Stimulated activated naive CD8-positive, alpha-beta T cell treated with anti-CD3 and anti-CD28 coated beads, Interleukin-15, Interleukin-2, amounts not matched to agents 100 ng/mL and 50 ng/mL, for 24 hours (primary cell): ENCODE measurements around the gene CBX6.

Experiments used
- H3K27ac Mint-ChIP-seq: one replicate; pipeline ENCODE4 v1.8.0; 2021; ENCODE audit warnings: mild to moderate bottlenecking, mixed read lengths
- H3K27me3 Mint-ChIP-seq: one replicate; pipeline ENCODE4 v1.8.0; 2021; ENCODE audit warnings: mixed read lengths
- H3K36me3 Mint-ChIP-seq: one replicate; pipeline ENCODE4 v1.8.0; 2021; ENCODE audit warnings: low read depth, mixed read lengths
- H3K4me1 Mint-ChIP-seq: one replicate; pipeline ENCODE4 v1.8.0; 2021; ENCODE audit warnings: low read depth, mixed read lengths
- H3K4me3 Mint-ChIP-seq: one replicate; pipeline ENCODE4 v1.8.0; 2021; ENCODE audit warnings: mild to moderate bottlenecking, mixed read lengths
- H3K9me3 Mint-ChIP-seq: one replicate; pipeline ENCODE4 v1.8.0; 2021; ENCODE audit warnings: mixed read lengths

CBX6 gene

DNA sequence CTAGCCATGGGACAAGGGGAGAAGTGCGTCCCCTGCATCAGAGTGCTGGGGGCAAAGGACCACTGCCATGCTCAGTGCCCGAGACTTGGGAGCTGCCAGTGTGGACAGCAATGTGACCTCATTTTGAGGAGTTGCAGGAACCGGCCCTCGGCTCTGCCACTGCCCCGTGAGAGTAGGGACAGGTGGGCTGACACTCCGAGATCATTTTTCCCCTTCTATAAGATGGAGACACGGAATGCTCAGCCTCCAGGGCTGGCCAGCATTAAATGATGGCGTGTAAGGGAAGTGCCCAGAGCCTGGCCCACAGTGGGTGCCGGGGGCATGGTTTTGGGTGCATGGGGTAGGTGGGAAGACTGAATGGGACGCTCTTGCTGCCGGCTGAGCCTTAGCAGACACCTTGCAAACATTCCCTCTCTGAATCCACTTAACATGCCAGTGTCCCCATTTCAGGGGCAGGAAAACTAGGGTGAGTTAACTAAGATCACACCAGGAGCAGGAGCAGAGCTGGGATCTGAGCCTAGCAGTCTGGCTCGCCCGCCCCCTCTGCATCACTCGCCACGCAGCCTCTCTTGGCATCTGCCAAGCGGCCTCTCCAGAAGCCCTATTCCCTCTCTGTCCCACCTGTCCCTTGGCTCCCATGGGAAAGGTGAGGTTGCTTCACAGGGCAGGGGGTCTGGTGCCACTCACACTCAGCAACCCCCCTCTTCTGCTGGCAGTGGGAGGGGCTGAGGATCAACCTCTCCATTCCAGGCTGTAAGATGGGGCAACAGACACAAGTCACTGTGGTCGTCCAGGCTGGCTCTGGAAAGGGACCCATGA is 41.8 kb downstream of the CBX6 start:
- H3K9me3 Mint-ChIP-seq: no peaks in the 10 kb centered on the region
- H3K4me3 Mint-ChIP-seq: no peak overlapping the region
- no peaks in the 10 kb centered on the region for H3K36me3 Mint-ChIP-seq
- no peaks in the 10 kb centered on the region for H3K27me3 Mint-ChIP-seq
- no peak overlapping the region for H3K27ac Mint-ChIP-seq
- H3K4me1 Mint-ChIP-seq: no peaks in the 10 kb centered on the region

DNA sequence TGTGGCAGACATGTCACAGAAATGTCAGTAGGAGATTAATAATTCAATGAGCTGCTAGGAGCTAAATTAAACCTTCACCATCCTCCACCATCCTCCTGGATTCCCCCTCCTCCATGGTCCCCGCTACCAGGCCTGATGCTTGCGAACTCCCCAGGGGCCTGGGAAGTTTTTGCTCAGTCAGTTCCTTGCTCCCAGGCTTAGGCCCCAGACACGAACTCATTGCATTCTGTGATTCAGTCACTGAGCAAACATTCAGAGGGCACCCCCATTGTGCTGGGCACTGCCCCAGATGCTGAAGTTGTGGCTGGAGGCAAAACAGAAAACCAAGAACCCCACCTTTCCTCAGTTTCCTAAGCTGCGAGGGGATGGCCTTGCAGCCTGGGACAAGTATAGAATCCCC is 42.5 kb downstream of the CBX6 start:
- no peaks in the 10 kb centered on the region for H3K36me3 Mint-ChIP-seq
- H3K9me3 Mint-ChIP-seq: no peaks in the 10 kb centered on the region
- H3K27ac Mint-ChIP-seq: no peak overlapping the region
- H3K4me1 Mint-ChIP-seq: no peaks in the 10 kb centered on the region
- H3K4me3 Mint-ChIP-seq: no peak overlapping the region
- H3K27me3 Mint-ChIP-seq: no peaks in the 10 kb centered on the region

DNA sequence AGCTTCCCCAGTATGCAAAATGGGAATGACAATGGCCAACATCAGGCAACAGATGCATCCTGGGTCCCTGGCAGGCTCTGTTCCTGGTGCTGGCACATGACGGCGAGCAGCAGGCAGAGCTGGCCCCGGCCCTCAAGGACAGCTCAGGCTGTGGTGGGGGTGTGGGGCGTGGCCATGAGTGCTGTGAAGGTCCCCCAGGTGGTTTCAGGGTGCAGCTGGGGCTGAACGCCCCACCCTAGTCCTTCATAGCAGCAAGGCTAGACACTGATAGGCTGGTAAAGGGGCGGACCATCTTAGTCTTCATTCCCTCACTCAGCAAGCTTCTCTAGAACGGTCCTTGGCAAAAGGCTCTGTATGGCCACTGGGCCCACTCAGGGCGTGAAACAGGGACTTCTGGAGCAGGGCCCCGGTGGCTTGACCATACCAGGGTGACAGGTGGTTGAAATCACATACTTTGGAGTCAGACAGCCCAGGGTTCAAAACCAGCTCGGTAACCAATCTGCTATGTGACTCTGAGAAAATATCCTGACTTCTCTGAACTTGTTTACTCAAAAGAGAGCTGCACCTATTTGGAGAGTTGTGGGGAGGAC is 43.3 kb downstream of the CBX6 start:
- no peak overlapping the region for H3K27ac Mint-ChIP-seq
- no peaks in the 10 kb centered on the region for H3K9me3 Mint-ChIP-seq
- H3K4me3 Mint-ChIP-seq: no peak overlapping the region
- H3K36me3 Mint-ChIP-seq: no peaks in the 10 kb centered on the region
- no peaks in the 10 kb centered on the region for H3K4me1 Mint-ChIP-seq
- H3K27me3 Mint-ChIP-seq: no peaks in the 10 kb centered on the region

DNA sequence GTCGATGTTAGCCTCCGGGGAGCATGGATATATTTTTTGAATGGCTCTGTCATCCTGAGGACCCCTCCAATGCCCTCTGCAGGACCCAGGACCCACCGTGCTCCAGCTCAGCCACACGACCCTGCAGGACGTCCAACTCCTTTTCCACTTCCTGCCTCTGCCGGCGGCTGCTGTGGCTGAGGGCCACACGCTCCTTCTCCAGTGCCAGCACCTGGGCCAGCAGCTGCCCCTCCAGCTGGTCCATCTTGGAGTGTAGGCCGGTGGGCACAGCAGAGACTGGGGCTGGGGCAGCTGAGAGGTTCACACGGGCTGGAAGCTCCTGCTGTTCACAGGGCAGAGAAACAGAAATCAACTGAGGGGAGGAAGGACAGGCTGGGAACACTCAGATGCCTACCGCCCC is 43.8 kb downstream of the CBX6 start:
- H3K9me3 Mint-ChIP-seq: no peaks in the 10 kb centered on the region
- H3K4me3 Mint-ChIP-seq: no peak overlapping the region
- H3K27me3 Mint-ChIP-seq: no peaks in the 10 kb centered on the region
- H3K27ac Mint-ChIP-seq: no peak overlapping the region
- H3K4me1 Mint-ChIP-seq: no peaks in the 10 kb centered on the region
- no peaks in the 10 kb centered on the region for H3K36me3 Mint-ChIP-seq

DNA sequence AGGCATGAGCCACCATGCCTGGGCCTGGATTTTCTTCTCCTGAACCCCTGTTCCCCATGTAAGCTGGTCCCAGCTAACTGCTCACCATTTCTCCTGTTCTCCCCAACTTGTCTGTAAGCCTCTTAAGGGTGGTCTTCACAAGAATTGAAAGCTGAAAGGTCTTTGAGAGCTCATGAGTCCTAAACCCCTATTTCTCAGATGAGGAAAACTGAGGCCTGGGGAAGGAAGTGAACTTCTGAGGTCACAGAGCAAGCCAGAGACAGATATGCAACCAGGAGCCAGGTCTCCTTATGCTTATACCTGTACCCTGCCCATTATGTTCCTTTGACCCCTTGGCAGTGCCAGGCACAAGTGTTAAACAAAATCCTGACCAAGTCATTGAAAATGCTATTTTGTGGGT is 44.5 kb downstream of the CBX6 start:
- H3K27me3 Mint-ChIP-seq: no peaks in the 10 kb centered on the region
- no peaks in the 10 kb centered on the region for H3K4me1 Mint-ChIP-seq
- no peaks in the 10 kb centered on the region for H3K9me3 Mint-ChIP-seq
- H3K36me3 Mint-ChIP-seq: no peaks in the 10 kb centered on the region
- H3K4me3 Mint-ChIP-seq: no peak overlapping the region
- H3K27ac Mint-ChIP-seq: no peak overlapping the region

DNA sequence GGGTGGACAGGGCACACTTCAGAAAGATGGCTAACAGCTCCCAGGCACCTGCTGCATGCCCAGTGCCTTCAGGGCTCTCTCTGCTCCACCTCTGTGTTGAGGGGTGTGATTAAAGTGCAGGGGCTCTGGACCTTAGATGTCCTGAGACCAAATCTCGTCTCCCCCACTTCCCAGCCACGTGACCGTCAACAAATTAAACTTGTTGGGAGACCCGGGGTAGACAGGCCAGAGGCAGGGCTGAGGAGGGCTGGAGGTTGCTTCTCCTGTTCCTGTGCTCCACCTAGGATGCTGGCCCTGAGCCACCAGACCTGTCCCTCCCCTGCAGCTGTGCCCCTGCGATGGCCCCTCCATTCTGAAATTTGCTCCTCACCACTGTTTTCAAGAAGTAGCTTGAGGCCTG is 45.2 kb downstream of the CBX6 start:
- H3K36me3 Mint-ChIP-seq: no peaks in the 10 kb centered on the region
- no peak overlapping the region for H3K27ac Mint-ChIP-seq
- H3K4me3 Mint-ChIP-seq: no peak overlapping the region
- H3K27me3 Mint-ChIP-seq: no peaks in the 10 kb centered on the region
- no peaks in the 10 kb centered on the region for H3K9me3 Mint-ChIP-seq
- H3K4me1 Mint-ChIP-seq: no peaks in the 10 kb centered on the region

DNA sequence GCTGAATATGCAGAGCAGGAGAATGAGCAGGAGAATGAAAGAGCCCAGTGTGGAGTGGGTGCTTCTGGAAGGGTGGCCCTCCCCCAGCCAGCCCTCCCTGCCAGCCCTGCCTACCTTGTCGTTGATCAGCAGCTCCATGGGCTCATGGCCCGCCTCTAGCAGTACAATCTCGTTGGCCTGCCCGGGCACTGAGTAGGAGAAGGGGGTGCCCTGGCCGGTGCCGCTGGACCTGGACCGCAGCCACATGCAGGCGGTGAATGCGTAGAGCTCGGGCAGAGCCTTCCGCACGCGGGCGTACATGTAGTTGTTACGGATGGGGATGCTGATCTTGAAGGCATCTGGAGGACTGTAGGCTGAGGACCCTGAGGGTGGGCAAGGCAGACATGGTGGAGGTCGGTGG is 45.6 kb downstream of the CBX6 start:
- Mint-ChIP-seq H3K27ac (no peak overlapping the region), H3K9me3 (no peaks in the 10 kb centered on the region), H3K36me3 (no peaks in the 10 kb centered on the region), H3K27me3 (no peaks in the 10 kb centered on the region), H3K4me3 (no peak overlapping the region), H3K4me1 (no peaks in the 10 kb centered on the region)

DNA sequence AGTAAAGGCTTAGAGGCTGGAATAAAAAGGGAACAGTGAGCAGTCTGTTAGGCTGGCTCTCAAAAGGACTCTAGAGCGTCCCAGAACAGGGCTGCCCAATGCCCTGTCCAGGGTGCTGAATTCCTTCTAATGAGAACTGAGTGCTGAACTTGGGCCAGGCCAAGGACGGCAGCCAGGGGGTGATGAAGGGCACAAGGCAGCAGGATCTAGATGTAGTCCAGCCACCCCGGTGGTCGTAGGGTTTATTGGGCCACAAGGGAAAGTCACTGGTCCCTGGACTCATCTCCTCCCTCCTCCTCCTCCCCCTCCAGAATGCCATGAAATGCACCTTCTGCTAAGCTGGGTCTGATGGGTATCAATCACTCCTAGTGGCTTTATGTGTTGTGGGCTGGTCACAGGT is 47.4 kb downstream of the CBX6 start:
- H3K9me3 Mint-ChIP-seq: no peaks in the 10 kb centered on the region
- H3K27ac Mint-ChIP-seq: no peak overlapping the region
- H3K36me3 Mint-ChIP-seq: no peaks in the 10 kb centered on the region
- no peak overlapping the region for H3K4me3 Mint-ChIP-seq
- H3K4me1 Mint-ChIP-seq: no peaks in the 10 kb centered on the region
- H3K27me3 Mint-ChIP-seq: no peaks in the 10 kb centered on the region

DNA sequence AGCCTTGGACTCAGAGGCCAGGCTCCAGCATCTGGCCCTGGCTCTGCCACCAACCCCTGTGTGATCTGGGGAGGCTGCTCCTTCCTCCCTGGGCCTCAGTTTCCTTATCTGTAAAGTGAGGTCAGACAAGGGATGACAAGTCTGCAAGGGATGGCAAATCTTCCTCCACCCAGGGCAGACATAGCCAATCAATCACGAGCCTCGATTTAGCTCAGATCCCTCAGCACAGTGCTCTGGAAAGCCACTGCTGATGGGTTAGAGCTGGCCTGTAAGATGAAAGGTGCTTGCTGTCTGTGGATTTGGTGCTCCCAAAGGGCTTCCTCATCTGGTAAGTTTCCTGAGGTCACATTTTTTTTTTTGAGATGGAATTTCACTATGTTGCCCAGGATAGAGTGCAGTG is 48.4 kb downstream of the CBX6 start:
- Mint-ChIP-seq H3K36me3 (no peaks in the 10 kb centered on the region), H3K4me1 (no peaks in the 10 kb centered on the region), H3K4me3 (no peak overlapping the region)

DNA sequence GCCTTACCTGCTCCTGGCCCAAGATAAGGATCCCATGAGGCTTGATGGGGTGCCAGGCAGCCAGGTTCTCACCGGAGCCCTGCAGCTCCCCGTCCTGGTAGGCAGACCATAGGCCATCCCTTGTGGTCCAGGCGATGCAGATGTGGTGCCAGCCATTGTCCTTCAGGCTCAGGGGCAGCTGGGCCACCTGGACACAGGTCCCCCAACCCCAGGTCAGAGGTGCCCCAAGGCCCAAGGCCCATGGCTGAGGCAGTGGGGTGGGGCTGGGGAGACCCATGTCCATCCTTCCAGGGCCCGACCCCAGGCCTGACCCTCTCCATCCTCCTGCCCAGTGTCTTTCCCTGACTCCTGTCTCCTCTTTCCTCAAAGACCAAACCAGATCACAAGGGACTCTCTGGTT is 48.9 kb downstream of the CBX6 start:
- Mint-ChIP-seq H3K27ac (no peak overlapping the region), H3K4me3 (no peak overlapping the region), H3K27me3 (no peaks in the 10 kb centered on the region), H3K4me1 (no peaks in the 10 kb centered on the region), H3K9me3 (no peaks in the 10 kb centered on the region), H3K36me3 (no peaks in the 10 kb centered on the region)

More for the DNA sequence above, 48.4 kb downstream of the CBX6 start:
- H3K27me3 Mint-ChIP-seq: no peaks in the 10 kb centered on the region
- H3K9me3 Mint-ChIP-seq: no peaks in the 10 kb centered on the region
- no peak overlapping the region for H3K27ac Mint-ChIP-seq

DNA sequence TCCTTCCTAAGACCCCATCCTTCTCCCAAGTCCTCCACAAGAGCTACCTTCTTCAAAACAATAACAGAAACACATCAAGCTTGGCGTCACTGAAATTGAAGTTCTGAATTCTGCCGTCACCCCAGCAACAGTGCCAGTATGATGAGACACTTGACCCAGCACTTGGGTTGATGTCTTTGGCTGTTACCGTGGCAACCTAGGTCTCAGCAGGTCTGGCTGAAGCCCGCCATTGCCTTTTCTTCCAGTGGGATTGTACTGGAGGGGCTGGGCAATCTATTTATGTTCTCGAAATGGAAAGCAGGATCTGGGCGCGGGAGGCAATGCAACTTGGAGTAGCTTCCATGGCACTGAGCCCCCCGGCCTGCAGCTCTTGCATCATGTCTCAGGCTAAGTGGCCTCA is 52.0 kb downstream of the CBX6 start:
- no peaks in the 10 kb centered on the region for H3K27me3 Mint-ChIP-seq
- no peak overlapping the region for H3K4me3 Mint-ChIP-seq
- no peaks in the 10 kb centered on the region for H3K4me1 Mint-ChIP-seq
- H3K27ac Mint-ChIP-seq: no peak overlapping the region
- H3K36me3 Mint-ChIP-seq: no peaks in the 10 kb centered on the region
- H3K9me3 Mint-ChIP-seq: no peaks in the 10 kb centered on the region

DNA sequence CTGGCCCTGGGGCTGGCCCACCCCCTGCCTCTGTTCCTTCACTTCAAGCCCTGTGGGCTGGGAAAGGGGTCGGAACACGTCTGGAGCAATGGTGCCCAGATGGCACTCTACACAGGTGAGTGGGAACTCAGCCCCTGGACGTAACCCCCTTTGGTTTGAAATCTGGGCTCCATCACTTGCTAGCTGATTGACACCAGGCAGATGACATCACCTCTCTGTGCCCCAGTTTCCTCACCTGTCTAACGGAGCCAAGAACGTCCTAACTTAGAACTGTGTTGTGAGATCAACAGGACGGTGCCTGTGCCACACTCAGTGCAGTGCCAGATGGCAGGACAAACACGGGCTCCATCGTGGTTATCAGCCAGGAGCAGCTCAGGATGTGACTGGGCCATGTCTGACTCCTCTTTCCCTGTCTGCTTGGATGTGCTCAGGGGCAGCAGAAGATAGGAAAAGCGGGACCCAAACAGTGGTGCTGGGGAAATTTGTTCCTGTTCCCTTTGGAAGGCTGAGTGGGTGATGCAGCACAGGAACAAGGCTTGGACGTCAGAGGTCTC is 52.6 kb downstream of the CBX6 start:
- Mint-ChIP-seq H3K27ac (no peak overlapping the region), H3K4me1 (no peaks in the 10 kb centered on the region), H3K9me3 (no peaks in the 10 kb centered on the region), H3K27me3 (no peaks in the 10 kb centered on the region), H3K4me3 (no peak overlapping the region), H3K36me3 (no peaks in the 10 kb centered on the region)

DNA sequence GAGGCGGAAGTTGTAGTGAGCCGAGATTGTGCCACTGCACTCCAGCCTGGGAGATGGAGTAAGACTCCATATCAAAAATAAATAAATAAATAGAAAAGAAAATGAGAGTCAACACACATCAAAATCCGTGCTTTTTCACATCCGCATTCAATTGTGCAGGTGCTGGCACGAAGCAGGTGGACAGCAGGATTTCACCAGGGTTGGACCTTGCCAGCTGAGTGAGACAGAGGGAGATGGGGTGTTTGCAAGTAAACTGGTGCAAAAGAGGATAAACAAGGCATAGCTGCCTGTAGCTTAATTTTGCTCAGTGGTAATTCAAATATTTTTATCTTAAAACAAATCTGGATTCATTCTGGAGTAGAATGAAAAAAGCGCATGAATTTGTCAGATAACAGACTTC is 54.8 kb downstream of the CBX6 start:
- no peaks in the 10 kb centered on the region for H3K36me3 Mint-ChIP-seq
- no peaks in the 10 kb centered on the region for H3K4me1 Mint-ChIP-seq
- H3K27ac Mint-ChIP-seq: no peak overlapping the region
- H3K27me3 Mint-ChIP-seq: peaks cover 4% of the 10 kb centered on the region
- H3K4me3 Mint-ChIP-seq: no peak overlapping the region
- H3K9me3 Mint-ChIP-seq: no peaks in the 10 kb centered on the region

DNA sequence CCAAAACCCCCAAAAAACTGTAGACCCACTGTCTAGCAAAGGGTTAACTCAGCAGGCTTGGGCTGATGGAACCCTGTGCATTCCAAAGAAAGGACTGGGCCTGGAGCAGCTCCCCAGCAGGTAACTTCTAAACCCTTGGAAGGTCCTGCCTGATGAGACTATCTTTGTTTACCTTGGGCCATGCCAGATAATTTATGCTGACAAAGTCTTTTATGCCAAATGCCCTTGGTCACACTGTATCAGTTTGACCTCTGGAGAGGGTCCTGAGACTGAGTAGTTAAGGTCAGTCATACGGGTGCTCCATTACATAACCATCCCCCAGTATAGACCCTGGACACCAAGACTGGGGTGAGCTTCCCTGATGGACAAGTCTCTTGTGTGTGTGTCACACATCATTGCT is 56.2 kb downstream of the CBX6 start:
- Mint-ChIP-seq H3K27ac (no peak overlapping the region), H3K4me3 (no peak overlapping the region), H3K36me3 (no peaks in the 10 kb centered on the region), H3K27me3 (peaks cover 9% of the 10 kb centered on the region), H3K9me3 (no peaks in the 10 kb centered on the region), H3K4me1 (no peaks in the 10 kb centered on the region)
